Effector memory CD8-positive, alpha-beta T cell (primary cell): ENCODE results near the gene CDH4.

Source experiments
- ATAC-seq: fragments of 150-1000 bp; cut with Tn5 transposase; replicated peaks from 2 replicates; pipeline ENCODE4 v1.10.0; 2021; ENCODE audit warnings: mild to moderate bottlenecking, moderate library complexity
- DNase-seq, 3 experiments: peaks; one replicate each; pipeline ENCODE4 v3.0.0; 2021
- H3K27ac Mint-ChIP-seq, 2 donors: one replicate each; pipeline ENCODE4 v1.8.0; 2022; ENCODE audit warnings: mild to moderate bottlenecking in 2 of 2, mixed read lengths in 2 of 2, moderate library complexity in 2 of 2
- H3K27me3 Mint-ChIP-seq, 2 donors: one replicate each; pipeline ENCODE4 v1.8.0; 2022; ENCODE audit warnings: mixed read lengths in 2 of 2
- H3K36me3 Mint-ChIP-seq: one replicate; pipeline ENCODE4 v1.8.0; 2022; ENCODE audit warnings: mild to moderate bottlenecking, moderate library complexity, mixed read lengths; ENCODE audit not compliant: insufficient read depth
- H3K4me1 Mint-ChIP-seq, 2 donors: one replicate each; pipeline ENCODE4 v1.8.0; 2022; ENCODE audit warnings: low read depth in 2 of 2, mixed read lengths in 2 of 2
- H3K4me3 Mint-ChIP-seq, 2 donors: one replicate each; pipeline ENCODE4 v1.8.0; 2022; ENCODE audit warnings: mild to moderate bottlenecking in 2 of 2, mixed read lengths in 2 of 2, moderate library complexity in 2 of 2
- H3K9me3 Mint-ChIP-seq, 2 donors: one replicate each; pipeline ENCODE4 v1.8.0; 2022; ENCODE audit warnings: mixed read lengths in 2 of 2

Gene CDH4

DNA sequence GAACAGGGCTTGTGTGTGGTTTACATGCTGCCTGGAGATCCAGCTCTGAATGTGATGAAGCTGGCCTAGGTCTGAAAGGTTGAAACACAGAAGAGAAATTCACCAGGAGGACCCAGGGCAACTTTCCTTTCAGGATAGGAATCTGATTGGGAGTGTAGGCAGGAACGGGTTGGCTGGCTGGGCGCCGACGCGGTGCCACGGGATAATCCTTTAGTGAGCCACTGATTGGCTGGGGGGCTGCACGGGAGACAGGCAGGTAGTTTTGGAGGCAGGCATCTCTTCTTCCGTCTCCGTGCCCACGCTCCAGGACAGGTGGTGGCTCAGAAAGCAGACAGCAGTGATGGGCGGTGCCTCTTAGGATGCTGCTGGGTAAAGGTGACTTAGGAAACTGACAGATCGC, 294.6 kb downstream of the CDH4 start:
- H3K9me3 Mint-ChIP-seq, result peaks cover 3 to 14% of the 10 kb centered on the region in 2 donors
- H3K4me3 Mint-ChIP-seq, result no peak overlapping the region
- peaks cover 6% of the 10 kb centered on the region for H3K36me3 Mint-ChIP-seq
- no peak for ATAC-seq
- H3K27me3 Mint-ChIP-seq, result peaks cover 5 to 38% of the 10 kb centered on the region in 2 donors
- no peaks in the 10 kb centered on the region for H3K4me1 Mint-ChIP-seq
- H3K27ac Mint-ChIP-seq, result no peak overlapping the region
- no peak for DNase-seq

DNA sequence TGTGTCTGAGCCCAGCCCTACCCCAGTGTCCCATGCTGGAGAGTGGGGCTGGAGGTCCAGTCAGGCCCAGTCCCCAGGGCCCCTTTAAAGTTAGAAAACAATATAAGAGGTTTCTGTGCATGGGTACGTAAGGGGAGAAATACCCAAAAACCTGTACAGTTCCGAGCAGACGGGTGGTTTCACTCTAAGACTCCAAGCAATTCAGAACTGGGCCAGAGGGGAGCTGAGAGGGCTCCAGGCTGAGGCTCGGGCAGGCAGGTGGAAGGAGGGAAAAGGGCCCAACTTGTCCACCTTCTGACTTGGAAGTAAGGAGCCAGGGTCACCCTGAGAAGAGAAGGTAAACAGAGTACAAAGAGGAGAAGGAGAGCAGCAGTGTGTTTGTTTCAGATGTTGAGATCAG, 296.0 kb downstream of the CDH4 start:
- no peak for ATAC-seq
- Mint-ChIP-seq H3K27ac (no peak overlapping the region), H3K36me3 (peaks cover 6% of the 10 kb centered on the region), H3K4me1 (no peaks in the 10 kb centered on the region), H3K4me3 (no peak overlapping the region), H3K27me3 (peaks cover 7 to 40% of the 10 kb centered on the region in 2 donors), H3K9me3 (peaks cover 3 to 14% of the 10 kb centered on the region in 2 donors)
- DNase-seq, result no peak

DNA sequence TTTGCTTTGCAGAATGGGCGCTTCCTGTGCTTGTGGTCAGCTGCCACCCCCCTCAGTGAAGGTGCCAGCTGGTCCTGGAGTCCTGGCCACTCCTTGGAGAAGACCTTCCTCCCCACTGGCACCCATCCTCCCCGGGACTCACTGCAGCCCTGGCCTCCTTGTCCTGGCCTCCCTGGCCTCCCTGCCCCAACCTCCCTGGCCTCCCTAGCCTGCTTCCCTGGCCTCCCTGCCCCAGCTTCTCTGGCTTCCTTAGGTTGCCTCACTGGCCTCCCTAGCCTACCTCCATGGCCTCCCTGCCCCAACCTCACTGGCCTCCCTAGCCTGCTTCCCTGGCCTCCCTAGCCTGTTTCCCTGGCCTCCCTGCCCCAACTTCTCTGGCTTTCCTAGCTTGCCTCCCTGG, 297.8 kb downstream of the CDH4 start:
- Mint-ChIP-seq H3K9me3 (peaks cover 3 to 14% of the 10 kb centered on the region in 2 donors), H3K27ac (no peak overlapping the region), H3K4me3 (no peak overlapping the region), H3K27me3 (peaks cover 7 to 40% of the 10 kb centered on the region in 2 donors), H3K36me3 (no peaks in the 10 kb centered on the region), H3K4me1 (no peaks in the 10 kb centered on the region)
- DNase-seq (no peak), ATAC-seq (no peak)

DNA sequence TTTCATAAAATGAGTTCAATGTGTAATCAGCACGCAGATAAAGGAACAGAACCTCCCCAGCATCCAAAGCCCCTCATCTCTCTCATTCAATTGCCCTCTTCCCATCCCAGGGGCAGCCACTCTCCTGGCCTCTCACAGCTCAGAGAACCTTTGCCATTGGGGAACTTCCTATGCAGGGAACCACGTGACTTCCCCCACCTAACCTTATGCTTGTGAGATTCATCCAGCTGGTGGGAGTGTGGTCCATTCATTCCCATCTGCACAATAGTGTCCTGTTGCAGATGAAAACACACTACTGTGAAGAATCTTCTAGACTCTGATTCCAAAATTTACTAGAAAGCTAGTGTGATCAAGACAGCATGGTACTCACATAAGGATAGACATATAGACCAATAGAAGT, 299.3 kb downstream of the CDH4 start:
- Mint-ChIP-seq H3K9me3 (peaks cover 3 to 6% of the 10 kb centered on the region in 2 donors), H3K36me3 (no peaks in the 10 kb centered on the region), H3K4me1 (no peaks in the 10 kb centered on the region), H3K27ac (no peak overlapping the region), H3K4me3 (no peak overlapping the region), H3K27me3 (peaks cover 7 to 40% of the 10 kb centered on the region in 2 donors)
- DNase-seq (no peak), ATAC-seq (no peak)

DNA sequence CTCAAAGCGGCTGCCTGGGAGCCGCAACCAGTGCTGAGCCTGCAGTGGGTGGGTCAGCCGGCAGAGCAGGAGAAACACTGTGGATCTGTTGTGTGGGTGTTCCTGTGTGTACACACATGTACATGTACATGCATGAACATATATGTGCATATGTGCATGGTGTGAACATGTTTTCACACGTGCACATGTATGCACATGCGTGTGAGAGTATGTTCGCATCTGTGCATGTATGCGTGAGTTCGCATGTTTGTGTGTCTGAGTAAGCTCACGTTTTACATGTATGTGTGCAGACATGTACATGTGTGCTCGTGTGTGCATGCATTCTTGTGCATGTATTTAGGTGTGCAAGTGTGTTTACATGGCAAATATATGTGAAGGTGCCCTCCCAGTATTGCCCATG, 302.6 kb downstream of the CDH4 start:
- no peaks in the 10 kb centered on the region for H3K4me1 Mint-ChIP-seq
- no peak overlapping the region for H3K4me3 Mint-ChIP-seq
- ATAC-seq (no peak), DNase-seq (no peak)
- H3K27ac Mint-ChIP-seq, result no peak overlapping the region
- peaks cover 7 to 21% of the 10 kb centered on the region in 2 donors for H3K27me3 Mint-ChIP-seq
- no peaks in the 10 kb centered on the region for H3K36me3 Mint-ChIP-seq
- H3K9me3 Mint-ChIP-seq, result peaks cover 3 to 6% of the 10 kb centered on the region in 2 donors

DNA sequence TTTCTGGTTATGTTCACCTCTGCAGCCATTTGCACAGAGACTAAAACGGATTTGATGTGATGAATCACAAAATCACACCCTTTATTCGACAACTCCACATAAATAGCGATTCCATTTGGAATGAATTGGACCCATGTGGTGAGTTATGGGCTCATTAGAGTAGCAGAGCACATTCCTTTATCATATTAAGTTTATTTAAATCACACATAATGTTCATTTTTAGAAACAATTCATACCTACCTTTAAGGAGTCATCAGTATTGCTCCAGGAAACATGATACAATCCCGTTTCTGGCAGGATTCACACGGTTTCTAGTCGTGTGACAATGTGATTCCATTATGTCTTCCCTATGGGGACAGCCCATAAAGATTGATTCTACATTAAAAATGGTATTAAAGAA, 303.5 kb downstream of the CDH4 start:
- Mint-ChIP-seq H3K27me3 (peaks cover 7 to 12% of the 10 kb centered on the region in 2 donors), H3K36me3 (no peaks in the 10 kb centered on the region), H3K4me1 (no peaks in the 10 kb centered on the region), H3K9me3 (peaks cover 3 to 6% of the 10 kb centered on the region in 2 donors), H3K27ac (no peak overlapping the region), H3K4me3 (no peak overlapping the region)
- ATAC-seq, result no peak
- DNase-seq, result no peak

DNA sequence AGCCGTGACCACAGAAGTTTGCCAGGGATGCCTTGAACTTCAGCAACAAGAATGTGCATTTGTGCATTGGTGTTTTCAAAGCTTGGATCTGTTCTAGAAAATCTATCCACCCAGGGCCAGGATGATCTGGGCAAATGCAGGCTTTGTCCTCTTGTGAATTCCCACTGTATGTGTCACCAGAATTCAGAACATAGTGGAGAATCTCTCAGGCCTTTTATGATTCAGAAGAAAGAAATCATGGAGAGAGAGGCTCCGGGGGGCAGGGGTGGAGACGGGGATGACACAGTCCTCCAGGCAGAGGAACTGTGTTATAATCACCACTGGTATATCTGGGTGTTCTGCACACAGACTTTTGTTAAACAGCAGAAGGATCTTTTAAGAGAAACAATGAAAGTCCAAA, 304.1 kb downstream of the CDH4 start:
- H3K9me3 Mint-ChIP-seq, result peaks cover 3 to 6% of the 10 kb centered on the region in 2 donors
- no peak for DNase-seq
- H3K27me3 Mint-ChIP-seq, result peaks cover 7% of the 10 kb centered on the region in 2 donors
- ATAC-seq, result no peak
- H3K4me1 Mint-ChIP-seq, result no peaks in the 10 kb centered on the region
- no peak overlapping the region for H3K27ac Mint-ChIP-seq
- H3K4me3 Mint-ChIP-seq, result no peak overlapping the region
- H3K36me3 Mint-ChIP-seq, result no peaks in the 10 kb centered on the region

DNA sequence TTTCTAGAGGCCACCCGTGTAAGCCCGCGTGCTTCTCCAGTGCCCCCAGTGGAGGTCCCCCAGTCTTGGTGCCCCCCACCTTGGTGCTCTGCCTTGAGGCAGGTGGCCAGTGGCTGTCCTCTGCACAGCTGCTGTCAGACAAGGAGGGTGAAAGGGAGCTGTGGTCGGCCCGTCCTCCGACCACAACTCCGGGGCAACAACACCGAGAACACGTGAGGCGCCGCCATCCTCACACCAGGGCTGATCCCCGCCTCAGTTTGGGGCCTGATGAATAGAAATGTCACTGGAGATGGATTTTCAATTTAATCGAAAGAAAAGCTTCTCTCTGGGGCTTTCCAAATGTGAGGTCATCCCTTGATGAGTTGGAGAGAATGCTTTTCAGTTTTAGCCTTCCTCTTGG, 304.6 kb downstream of the CDH4 start:
- H3K4me3 Mint-ChIP-seq, result no peak overlapping the region
- peaks cover 1% of the 10 kb centered on the region in 2 donors for H3K27me3 Mint-ChIP-seq
- ATAC-seq (no peak), DNase-seq (no peak)
- no peaks in the 10 kb centered on the region for H3K36me3 Mint-ChIP-seq
- H3K4me1 Mint-ChIP-seq, result no peaks in the 10 kb centered on the region
- peaks cover 0 to under 1% of the 10 kb centered on the region in 2 donors for H3K9me3 Mint-ChIP-seq
- H3K27ac Mint-ChIP-seq, result no peak overlapping the region

DNA sequence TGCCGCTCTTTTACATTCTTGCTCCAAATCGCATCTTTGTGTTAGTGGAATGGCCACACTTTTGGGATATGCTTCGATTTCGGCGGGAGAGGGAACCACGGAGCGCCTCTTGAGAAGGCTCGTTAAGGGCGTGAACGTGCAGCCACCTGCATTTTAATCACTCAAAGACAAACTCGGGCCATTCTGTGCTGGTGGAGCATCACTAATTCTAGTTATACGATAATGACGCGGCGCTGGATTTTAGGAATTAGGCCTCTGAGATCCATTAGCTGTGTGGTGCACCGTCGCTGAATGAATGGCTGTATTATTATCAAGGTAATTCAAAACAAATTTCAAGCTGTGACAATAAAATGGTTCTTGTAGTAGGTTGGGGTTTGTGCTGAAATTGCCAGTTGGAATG, 305.6 kb downstream of the CDH4 start:
- H3K4me3 Mint-ChIP-seq, result no peak overlapping the region
- no peaks in the 10 kb centered on the region for H3K36me3 Mint-ChIP-seq
- ATAC-seq (no peak), DNase-seq (no peak)
- no peak overlapping the region for H3K27ac Mint-ChIP-seq
- H3K9me3 Mint-ChIP-seq, result no peaks in the 10 kb centered on the region
- no peaks in the 10 kb centered on the region for H3K4me1 Mint-ChIP-seq
- H3K27me3 Mint-ChIP-seq, result no peaks in the 10 kb centered on the region

DNA sequence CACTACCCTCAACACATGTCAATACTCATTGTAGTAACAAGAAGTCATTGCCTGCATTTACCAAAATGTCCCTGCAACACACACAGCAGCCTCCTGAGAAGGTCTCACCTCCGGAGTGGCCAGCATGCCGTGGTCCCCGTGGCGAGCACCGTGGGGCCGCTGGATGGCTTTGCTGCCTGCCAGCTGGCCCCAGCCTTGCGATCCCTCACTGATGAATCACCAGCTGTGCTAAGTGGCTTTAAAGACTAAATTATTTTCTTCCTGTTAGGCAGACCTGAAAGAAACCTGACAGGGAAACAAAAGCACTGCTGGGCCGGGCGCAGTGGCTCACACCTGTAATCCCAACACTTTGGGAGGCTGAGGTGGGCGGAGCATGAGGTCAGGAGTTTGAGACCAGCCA, 306.7 kb downstream of the CDH4 start:
- ATAC-seq (no peak), DNase-seq (no peak)
- no peak overlapping the region for H3K4me3 Mint-ChIP-seq
- no peaks in the 10 kb centered on the region for H3K4me1 Mint-ChIP-seq
- no peaks in the 10 kb centered on the region for H3K36me3 Mint-ChIP-seq
- H3K27me3 Mint-ChIP-seq, result no peaks in the 10 kb centered on the region
- no peak overlapping the region for H3K27ac Mint-ChIP-seq
- no peaks in the 10 kb centered on the region for H3K9me3 Mint-ChIP-seq

DNA sequence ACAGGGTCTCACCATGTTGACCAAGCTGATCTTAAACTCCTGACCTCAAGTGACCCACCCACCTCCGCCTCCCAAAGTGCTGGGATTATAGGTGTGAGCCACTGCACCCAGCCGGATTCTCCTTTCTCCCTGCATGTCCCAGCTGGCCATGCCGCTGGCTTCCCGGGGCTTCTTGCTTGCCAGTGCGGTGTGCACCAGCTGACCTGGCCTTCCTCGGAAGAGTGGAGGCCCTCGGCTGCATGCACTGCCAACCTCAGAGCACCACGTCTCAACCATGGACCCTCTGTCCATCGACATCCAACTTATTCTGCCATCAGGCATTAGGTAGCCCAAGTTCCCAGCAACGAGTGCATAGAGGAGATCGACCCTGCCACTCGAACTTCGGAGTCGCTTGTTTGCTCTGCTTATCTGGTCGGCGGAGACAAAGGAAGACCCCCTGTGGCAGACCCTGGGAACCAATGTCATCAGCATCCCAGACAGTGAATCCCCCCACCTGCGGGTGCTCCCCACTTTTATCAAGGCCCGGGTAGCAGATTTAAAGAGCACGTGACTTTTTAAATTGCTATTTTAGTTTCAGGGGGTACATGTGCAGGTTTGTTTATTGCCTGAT, 307.8 kb downstream of the CDH4 start:
- H3K36me3 Mint-ChIP-seq, result no peaks in the 10 kb centered on the region
- H3K27ac Mint-ChIP-seq, result no peak overlapping the region
- no peaks in the 10 kb centered on the region for H3K27me3 Mint-ChIP-seq
- no peak overlapping the region for H3K4me3 Mint-ChIP-seq
- H3K9me3 Mint-ChIP-seq, result no peaks in the 10 kb centered on the region
- ATAC-seq, result no peak
- no peak for DNase-seq
- no peaks in the 10 kb centered on the region for H3K4me1 Mint-ChIP-seq

DNA sequence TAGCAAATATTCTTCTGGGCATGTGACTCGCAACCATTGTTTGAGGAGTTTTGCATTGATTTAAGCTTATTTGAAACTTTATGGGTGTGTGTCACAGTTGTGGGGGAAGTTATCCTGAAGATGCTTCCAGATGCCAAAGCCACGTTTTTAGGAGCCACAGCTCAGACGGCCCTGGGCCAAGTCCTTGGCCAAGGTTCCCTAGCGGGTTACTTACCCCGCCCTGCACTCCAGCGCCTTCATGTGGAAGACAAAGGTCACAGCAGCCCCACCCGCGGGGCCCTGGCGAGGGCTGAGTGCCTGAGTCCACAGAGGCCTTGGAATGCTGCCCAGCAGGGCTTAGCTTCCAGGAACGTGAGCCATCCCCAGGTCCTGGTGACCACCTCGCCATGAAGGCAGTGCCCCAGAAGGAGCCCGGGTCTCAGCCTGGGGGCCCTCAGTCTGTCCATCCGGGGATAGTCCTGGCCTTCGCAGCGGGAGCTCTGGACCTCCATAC, 308.3 kb downstream of the CDH4 start:
- Mint-ChIP-seq H3K4me3 (no peak overlapping the region), H3K4me1 (no peaks in the 10 kb centered on the region), H3K9me3 (no peaks in the 10 kb centered on the region), H3K27me3 (no peaks in the 10 kb centered on the region), H3K36me3 (no peaks in the 10 kb centered on the region), H3K27ac (no peak overlapping the region)
- ATAC-seq, result no peak
- no peak for DNase-seq

DNA sequence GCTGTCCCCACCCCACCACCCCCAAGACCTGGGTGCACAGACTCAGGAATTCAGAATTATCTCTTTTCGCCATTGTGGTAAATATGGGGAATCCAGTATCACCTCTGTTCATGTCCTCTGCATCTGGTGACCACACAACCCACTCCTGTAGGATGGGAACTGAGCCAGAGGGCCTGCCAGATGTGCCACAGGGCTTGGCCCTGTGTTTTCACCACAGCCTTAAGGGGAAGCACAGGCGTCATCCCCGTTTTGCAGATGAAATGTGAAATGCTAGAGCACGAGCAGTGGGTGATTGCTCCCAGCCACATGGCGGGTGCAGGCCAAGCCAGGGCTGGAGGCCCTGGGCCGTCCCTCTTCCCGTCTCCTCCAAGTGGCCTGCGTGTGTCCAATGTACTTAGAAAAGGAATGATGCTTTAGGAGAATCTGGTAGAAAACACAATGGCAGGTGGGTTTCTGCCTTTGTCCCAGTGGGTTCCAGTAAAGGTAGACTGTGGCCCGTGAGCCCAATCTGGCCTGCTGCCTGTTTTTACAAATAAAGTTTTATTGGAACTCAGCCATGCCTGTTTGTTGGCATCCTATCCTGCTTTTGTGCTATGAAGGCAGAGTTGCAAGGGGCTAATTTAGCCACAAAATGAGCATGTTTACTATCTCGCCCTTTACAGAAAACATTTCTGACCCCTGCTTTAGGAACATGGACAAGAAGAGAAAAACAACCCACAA, 309.2 kb downstream of the CDH4 start:
- H3K4me1 Mint-ChIP-seq, result no peaks in the 10 kb centered on the region
- DNase-seq (no peak), ATAC-seq (no peak)
- H3K9me3 Mint-ChIP-seq, result no peaks in the 10 kb centered on the region
- no peak overlapping the region for H3K27ac Mint-ChIP-seq
- H3K36me3 Mint-ChIP-seq, result no peaks in the 10 kb centered on the region
- no peak overlapping the region for H3K4me3 Mint-ChIP-seq
- no peaks in the 10 kb centered on the region for H3K27me3 Mint-ChIP-seq

DNA sequence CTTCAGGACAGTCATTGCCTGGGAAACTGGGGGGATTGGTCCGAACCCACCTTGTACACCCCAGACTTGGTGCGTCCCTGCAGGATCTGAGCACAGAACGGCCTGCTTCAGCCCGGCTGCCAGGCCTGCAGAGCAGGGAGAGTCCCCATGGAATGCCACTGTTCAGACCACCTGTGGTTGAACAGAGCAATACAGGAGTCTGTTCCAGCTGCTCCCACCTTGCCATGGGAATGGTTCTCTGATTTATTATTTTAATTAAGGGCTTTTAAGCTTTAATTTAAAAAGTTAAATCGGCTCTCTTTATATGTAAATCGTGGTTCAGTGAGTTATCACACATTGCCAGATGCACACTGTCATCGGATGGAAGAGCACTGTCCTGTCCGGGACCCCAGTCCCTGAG, 310.4 kb downstream of the CDH4 start:
- H3K4me1 Mint-ChIP-seq, result no peaks in the 10 kb centered on the region
- DNase-seq, result no peak
- no peaks in the 10 kb centered on the region for H3K9me3 Mint-ChIP-seq
- no peaks in the 10 kb centered on the region for H3K36me3 Mint-ChIP-seq
- H3K27me3 Mint-ChIP-seq, result no peaks in the 10 kb centered on the region
- no peak overlapping the region for H3K4me3 Mint-ChIP-seq
- H3K27ac Mint-ChIP-seq, result no peak overlapping the region
- no peak for ATAC-seq
